GM12878 (cell line): ENCODE measurements around the gene LPAR3.

ENCODE experiments used
- POLR2A ChIP-seq: IDR thresholded peaks from 2 replicates; pipeline ENCODE4 v1.6.1; 2011; ENCODE audit warnings: low read depth, mild to moderate bottlenecking, low read length
- SP1 ChIP-seq: IDR thresholded peaks from one replicate; pipeline ENCODE4 v1.6.1; 2011; ENCODE audit warnings: low read depth, low read length
- YY1 ChIP-seq: IDR thresholded peaks from 2 replicates; pipeline ENCODE4 v1.6.1; 2011; ENCODE audit warnings: low read depth, mild to moderate bottlenecking, low read length

GRCh38 chr1:84859866-84860265 is 33.1 kb downstream of the LPAR3 start:
- TF ChIP-seq POLR2A, result no peak
- no peak for TF ChIP-seq SP1
- TF ChIP-seq YY1, result no peak
